GM12878 (cell line): ENCODE data around the gene NAA60. TPM values are rescaled to one million over a fixed set of nuclear protein-coding genes. Genes with fewer than 3 reads are reported as not detected.
A peak's percentile ranks its signal among the peaks of the same experiment; 100 is the strongest.

ENCODE experiments used
- ASH2L ChIP-seq: fragments of 300-600, 200-600 bp; sonication (generic); IDR thresholded peaks from 2 replicates; pipeline ENCODE4 v1.6.1; 2017; ENCODE audit warnings: low read depth, mild to moderate bottlenecking, borderline replicate concordance
- ATF7 ChIP-seq: fragments of 450-650 bp; IDR thresholded peaks from 2 replicates; pipeline ENCODE4 v1.6.1; 2016; ENCODE audit warnings: low read depth, mild to moderate bottlenecking
- BHLHE40 ChIP-seq, 2 experiments: fragments of 450-650 bp in 1 of 2; IDR thresholded peaks; 2 replicates each; pipeline ENCODE4 v1.6.1; 2011 to 2017; ENCODE audit warnings: low read depth in 2 of 2, borderline replicate concordance in 1 of 2, improper control_type of control experiment in 1 of 2, low read length in 1 of 2, mild to moderate bottlenecking in 1 of 2
- CEBPB ChIP-seq, 2 experiments: fragments of 150-350 bp in 1 of 2; IDR thresholded peaks; 2 replicates each; pipeline ENCODE4 v1.6.1; 2012 to 2014; ENCODE audit warnings: low read depth in 2 of 2, low read length in 2 of 2, borderline replicate concordance in 1 of 2, inconsistent platforms in 1 of 2
- CHD1 ChIP-seq: IDR thresholded peaks from 2 replicates; pipeline ENCODE4 v1.6.1; 2012; ENCODE audit warnings: low read depth, low read length, improper control_type of control experiment
- CHD4 ChIP-seq: fragments of 200-600 bp; sonication (generic); IDR thresholded peaks from 2 replicates; pipeline ENCODE4 v1.6.1; 2016; ENCODE audit warnings: mild to moderate bottlenecking
- CREB1 ChIP-seq: IDR thresholded peaks from 2 replicates; pipeline ENCODE4 v1.6.1; 2012; ENCODE audit warnings: low read depth, mild to moderate bottlenecking, inconsistent platforms
- DPF2 ChIP-seq: fragments of 450-650 bp; IDR thresholded peaks from 2 replicates; pipeline ENCODE4 v1.6.1; 2017; ENCODE audit warnings: mild to moderate bottlenecking
- FOS ChIP-seq: IDR thresholded peaks from 3 replicates; pipeline ENCODE4 v1.6.1; 2011; ENCODE audit warnings: borderline replicate concordance; ENCODE audit not compliant: insufficient read length; ENCODE audit errors: extremely low read depth
- HDAC2 ChIP-seq: fragments of 200-600 bp; sonication (generic); IDR thresholded peaks from 2 replicates; pipeline ENCODE4 v1.6.1; 2017
- KLF5 ChIP-seq: fragments of 450-650 bp; IDR thresholded peaks from 2 replicates; pipeline ENCODE4 v1.6.1; 2014; ENCODE audit warnings: mild to moderate bottlenecking; ENCODE audit not compliant: partially characterized antibody
- LARP7 ChIP-seq: fragments of 450-650 bp; IDR thresholded peaks from 2 replicates; pipeline ENCODE4 v1.6.1; 2017; ENCODE audit warnings: mild to moderate bottlenecking
- MYB ChIP-seq: fragments of 150-350 bp; IDR thresholded peaks from 2 replicates; pipeline ENCODE4 v1.6.1; 2014; ENCODE audit warnings: mild to moderate bottlenecking, low read depth, low read length, borderline replicate concordance
- NRF1 ChIP-seq: conservative IDR thresholded peaks from 2 replicates; pipeline ENCODE4 v1.6.1; 2011; ENCODE audit warnings: mild to moderate bottlenecking, low read depth, low read length, improper control_type of control experiment
- POLR2AphosphoS2 ChIP-seq: IDR thresholded peaks from 2 replicates; pipeline ENCODE4 v1.6.1; 2011; ENCODE audit warnings: low read depth, mild to moderate bottlenecking, low read length, improper control_type of control experiment, moderate library complexity
- RAD51 ChIP-seq: fragments of 450-650 bp; IDR thresholded peaks from 2 replicates; pipeline ENCODE4 v1.6.1; 2016; ENCODE audit warnings: moderate library complexity, mild to moderate bottlenecking, inconsistent platforms
- SREBF1 ChIP-seq: IDR thresholded peaks from 2 replicates; pipeline ENCODE4 v1.6.1; 2012; ENCODE audit warnings: mild to moderate bottlenecking, low read length
- SREBF2 ChIP-seq: IDR thresholded peaks from 2 replicates; pipeline ENCODE4 v1.6.1; 2012; ENCODE audit warnings: mild to moderate bottlenecking, low read length
- STAT3 ChIP-seq: IDR thresholded peaks from 2 replicates; pipeline ENCODE4 v1.6.1; 2011; ENCODE audit warnings: low read depth, low read length, improper control_type of control experiment
- SUPT20H ChIP-seq: IDR thresholded peaks from 2 replicates; pipeline ENCODE4 v1.6.1; 2011; ENCODE audit warnings: low read depth, mild to moderate bottlenecking, low read length, moderate library complexity, borderline replicate concordance; ENCODE audit not compliant: control insufficient read depth
- TCF12 ChIP-seq: IDR thresholded peaks from 2 replicates; pipeline ENCODE4 v1.6.1; 2011; ENCODE audit warnings: low read depth, mild to moderate bottlenecking, low read length
- TCF3 ChIP-seq: IDR thresholded peaks from 2 replicates; pipeline ENCODE4 v1.6.1; 2012; ENCODE audit warnings: low read depth, mild to moderate bottlenecking, low read length, borderline replicate concordance; ENCODE audit not compliant: insufficient read depth
- TCF7 ChIP-seq: IDR thresholded peaks from 2 replicates; pipeline ENCODE4 v1.6.1; 2014; ENCODE audit warnings: antibody characterized with exemption, borderline replicate concordance
- ZNF274 ChIP-seq: IDR thresholded peaks from one replicate; pipeline ENCODE4 v1.8.0; 2011; ENCODE audit not compliant: insufficient read length, insufficient read depth
- ZNF384 ChIP-seq: IDR thresholded peaks from 2 replicates; pipeline ENCODE4 v1.6.1; 2012; ENCODE audit warnings: low read depth, mild to moderate bottlenecking, low read length, improper control_type of control experiment, borderline replicate concordance
- polyA plus RNA-seq, 11 experiments: library from polyadenylated mRNA; depleted of rRNA in 4 of 11; unstranded in 6 of 11; stranded (reverse) in 5 of 11; fragments of >200 nt; fragmentation: Nextera tagmentation in 4 of 11; fragmentation: Illumina TruSeq in 1 of 11; extraction: Ambion mirVana in 4 of 11; extraction: Trizol in 1 of 11; gene quantifications; 1 replicate in 1 of 11; 2 replicates in 10 of 11; pipeline versions ENCODE4 v1.2.1 to v1.2.3, GENCODE V29; 2011 to 2016; ENCODE audit warnings: inconsistent platforms in 2 of 11, missing spikeins in 2 of 11, low read depth in 1 of 11
- total RNA-seq, 4 experiments: library from RNA; depleted of rRNA in 3 of 4; stranded (reverse); fragments of >200 nt in 3 of 4; fragmentation: Illumina TruSeq in 1 of 4; extraction: Trizol in 1 of 4; gene quantifications; 2 replicates each; pipeline versions ENCODE4 v1.2.1 to v1.2.3, GENCODE V29; 2013 to 2021
- TF ChIP-seq, protein P1 (sequence below): fragments of 450-650 bp; IDR thresholded peaks from 2 replicates; pipeline ENCODE4 v1.6.1; 2017; ENCODE audit warnings: borderline replicate concordance
- TF ChIP-seq, protein P2 (sequence below): fragments of 450-650 bp; formaldehyde crosslinking; IDR thresholded peaks from 2 replicates; pipeline ENCODE4 v1.4.0; 2022; ENCODE audit warnings: mild to moderate bottlenecking, moderate library complexity
- TF ChIP-seq, protein P3 (sequence below): IDR thresholded peaks from 2 replicates; pipeline ENCODE4 v1.6.1; 2011; ENCODE audit warnings: low read depth, mild to moderate bottlenecking, low read length, moderate library complexity, borderline replicate concordance; ENCODE audit errors: extremely low read depth

The NAA60 gene
- total and polyA plus RNA-seq, 10 of the 15 experiments (the other 5 are each of a cell fraction or from before 2014, with no cell fraction given), result 6.2 to 43.1 (median 34.6) TPM

DNA sequence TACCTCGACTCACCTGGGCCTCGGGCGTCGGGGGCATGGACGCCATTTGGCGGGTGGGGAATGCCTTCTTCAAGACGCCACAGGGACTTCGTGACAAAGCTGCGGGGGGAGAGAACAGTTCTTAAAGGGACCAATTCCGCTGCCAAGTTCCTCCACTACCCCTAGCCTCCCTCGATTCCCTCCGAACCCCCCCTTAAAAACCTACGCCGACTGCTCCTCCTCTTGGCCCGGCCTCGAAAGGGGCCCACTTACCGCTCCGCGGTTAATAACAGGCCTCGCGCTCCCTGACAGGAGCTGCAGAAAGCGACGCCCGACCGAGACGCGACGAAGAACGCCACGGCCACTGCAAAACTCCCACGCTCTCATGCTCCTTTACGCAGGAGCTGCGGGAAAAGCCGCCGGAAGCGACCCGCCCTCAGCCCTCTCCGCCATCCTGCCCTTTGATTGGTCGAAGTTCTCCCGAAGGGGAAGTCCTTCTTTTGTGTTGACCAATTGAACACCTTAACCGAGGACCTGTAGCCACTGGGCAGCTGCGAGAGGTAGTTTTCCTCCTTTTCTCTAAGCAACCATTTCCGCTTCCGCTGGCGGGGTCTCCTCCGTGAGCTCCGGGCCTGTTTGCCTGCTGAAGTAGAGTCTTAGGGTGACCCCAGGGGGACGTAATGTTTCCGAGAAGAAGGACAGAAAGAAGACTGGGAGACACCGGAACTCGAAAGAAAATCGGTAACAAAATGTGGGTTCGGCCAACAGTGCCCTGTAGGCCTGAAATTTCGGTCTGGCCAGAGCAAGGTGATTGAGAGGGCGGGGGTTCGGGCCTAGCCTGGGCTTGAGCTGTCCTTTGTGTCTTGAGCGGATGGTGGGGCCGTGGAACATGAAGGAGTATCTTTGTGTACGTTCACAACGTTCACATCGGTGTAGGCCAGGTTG is at the start of gene NAA60, which contains the start of gene ZNF597 (continued):
- TF ChIP-seq, protein P1, sequence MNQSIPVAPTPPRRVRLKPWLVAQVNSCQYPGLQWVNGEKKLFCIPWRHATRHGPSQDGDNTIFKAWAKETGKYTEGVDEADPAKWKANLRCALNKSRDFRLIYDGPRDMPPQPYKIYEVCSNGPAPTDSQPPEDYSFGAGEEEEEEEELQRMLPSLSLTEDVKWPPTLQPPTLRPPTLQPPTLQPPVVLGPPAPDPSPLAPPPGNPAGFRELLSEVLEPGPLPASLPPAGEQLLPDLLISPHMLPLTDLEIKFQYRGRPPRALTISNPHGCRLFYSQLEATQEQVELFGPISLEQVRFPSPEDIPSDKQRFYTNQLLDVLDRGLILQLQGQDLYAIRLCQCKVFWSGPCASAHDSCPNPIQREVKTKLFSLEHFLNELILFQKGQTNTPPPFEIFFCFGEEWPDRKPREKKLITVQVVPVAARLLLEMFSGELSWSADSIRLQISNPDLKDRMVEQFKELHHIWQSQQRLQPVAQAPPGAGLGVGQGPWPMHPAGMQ, result no peak
- no peak for TF ChIP-seq DPF2
- TF ChIP-seq ZNF274, result no peak
- TF ChIP-seq, protein P2, sequence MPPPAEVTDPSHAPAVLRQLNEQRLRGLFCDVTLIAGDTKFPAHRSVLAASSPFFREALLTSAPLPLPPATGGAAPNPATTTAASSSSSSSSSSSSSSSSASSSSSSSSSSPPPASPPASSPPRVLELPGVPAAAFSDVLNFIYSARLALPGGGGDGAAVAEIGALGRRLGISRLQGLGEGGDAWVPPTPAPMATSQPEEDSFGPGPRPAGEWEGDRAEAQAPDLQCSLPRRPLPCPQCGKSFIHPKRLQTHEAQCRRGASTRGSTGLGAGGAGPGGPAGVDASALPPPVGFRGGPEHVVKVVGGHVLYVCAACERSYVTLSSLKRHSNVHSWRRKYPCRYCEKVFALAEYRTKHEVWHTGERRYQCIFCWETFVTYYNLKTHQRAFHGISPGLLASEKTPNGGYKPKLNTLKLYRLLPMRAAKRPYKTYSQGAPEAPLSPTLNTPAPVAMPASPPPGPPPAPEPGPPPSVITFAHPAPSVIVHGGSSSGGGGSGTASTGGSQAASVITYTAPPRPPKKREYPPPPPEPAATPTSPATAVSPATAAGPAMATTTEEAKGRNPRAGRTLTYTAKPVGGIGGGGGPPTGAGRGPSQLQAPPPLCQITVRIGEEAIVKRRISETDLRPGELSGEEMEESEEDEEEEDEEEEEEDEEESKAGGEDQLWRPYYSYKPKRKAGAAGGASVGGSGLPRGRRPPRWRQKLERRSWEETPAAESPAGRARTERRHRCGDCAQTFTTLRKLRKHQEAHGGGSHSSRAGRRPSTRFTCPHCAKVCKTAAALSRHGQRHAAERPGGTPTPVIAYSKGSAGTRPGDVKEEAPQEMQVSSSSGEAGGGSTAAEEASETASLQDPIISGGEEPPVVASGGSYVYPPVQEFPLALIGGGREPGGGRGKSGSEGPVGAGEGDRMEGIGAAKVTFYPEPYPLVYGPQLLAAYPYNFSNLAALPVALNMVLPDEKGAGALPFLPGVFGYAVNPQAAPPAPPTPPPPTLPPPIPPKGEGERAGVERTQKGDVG (CRISPR knock-in tag), result no peak
- TF ChIP-seq, protein P3, sequence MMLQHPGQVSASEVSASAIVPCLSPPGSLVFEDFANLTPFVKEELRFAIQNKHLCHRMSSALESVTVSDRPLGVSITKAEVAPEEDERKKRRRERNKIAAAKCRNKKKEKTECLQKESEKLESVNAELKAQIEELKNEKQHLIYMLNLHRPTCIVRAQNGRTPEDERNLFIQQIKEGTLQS, result no peak
- TF ChIP-seq RAD51, result no peak
- no peak for TF ChIP-seq CHD1
- no peak for TF ChIP-seq ATF7
- no peak for TF ChIP-seq HDAC2
- no peak for TF ChIP-seq KLF5
- TF ChIP-seq SREBF1, result no peak
- TF ChIP-seq TCF7, result no peak
- no peak for TF ChIP-seq CHD4
- TF ChIP-seq TCF3, result no peak
- TF ChIP-seq TCF12, result no peak
- TF ChIP-seq SUPT20H, result no peak
- TF ChIP-seq MYB, result no peak
- no peak for TF ChIP-seq NRF1
- no peak for TF ChIP-seq BHLHE40 (IDR thresholded peaks at IDR 0.05; ENCODE audit: borderline replicate concordance in 1 of 2, low read depth in 2 of 2, low read length in 1 of 2)
- TF ChIP-seq POLR2AphosphoS2, result no peak
- no peak for TF ChIP-seq ASH2L
- 0 out of 2 replicates have a peak, but pooled peaks have one; percentile 19 for TF ChIP-seq CREB1
- no peak for TF ChIP-seq ZNF384
- no peak for TF ChIP-seq LARP7
- no peak for TF ChIP-seq STAT3
- no peak for TF ChIP-seq CEBPB (IDR thresholded peaks at IDR 0.05; ENCODE audit: borderline replicate concordance in 1 of 2, low read depth in 2 of 2, low read length in 2 of 2)
- no peak for TF ChIP-seq FOS
- TF ChIP-seq SREBF2, result no peak
